HUDEP-2 (cell line): ENCODE results near the gene C19orf12.

ENCODE experiments used
- DNase-seq, 76 experiments: peaks; one replicate each; lab custom pipeline; 2025; ENCODE audit not compliant: unreplicated experiment in 76 of 76; lab: John Stamatoyannopoulos, UW

C19orf12 gene

DNA sequence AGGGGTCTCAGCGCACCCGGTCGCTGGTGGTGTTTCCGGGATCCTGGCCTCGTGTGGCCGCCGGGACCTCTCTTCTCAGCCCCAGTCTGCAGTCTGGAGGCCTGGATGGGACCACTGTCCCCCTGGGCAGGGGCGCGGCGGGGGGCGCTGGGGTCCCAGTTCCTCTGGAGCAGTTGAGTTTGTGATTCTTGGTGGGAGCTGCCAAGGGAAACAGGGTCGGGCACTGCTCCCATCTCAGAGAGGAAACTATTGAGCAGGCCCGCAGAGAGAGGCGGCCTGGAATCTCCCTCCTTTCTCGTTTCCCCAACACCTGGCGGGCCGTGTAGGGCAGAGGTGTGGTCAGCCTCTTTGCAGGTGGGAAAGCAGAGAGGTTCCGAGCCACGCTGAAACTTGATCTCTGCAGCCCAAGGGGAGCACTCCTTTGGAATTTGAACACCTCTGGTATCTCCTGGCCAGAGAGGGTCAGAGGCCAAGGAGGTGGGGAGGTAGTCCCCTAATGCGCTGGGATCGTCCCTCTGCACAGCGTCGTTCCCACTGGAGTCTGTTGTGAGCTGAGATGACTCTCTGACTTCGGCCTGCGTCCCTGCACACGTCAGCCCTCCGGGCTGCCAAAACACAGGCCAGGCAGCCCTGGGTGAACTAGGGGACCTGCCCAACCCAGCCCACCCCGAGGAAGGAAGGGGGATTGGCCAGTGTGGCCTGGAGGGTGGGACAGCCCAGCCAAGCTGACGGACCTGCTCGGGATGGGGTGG is 49.1 kb downstream of the C19orf12 start:
- DNase-seq = no peak

- peak in 68 of 76 experiments; percentile 19 to 91 (median 64) for DNase-seq
Measured at GRCh38 chr19:29665215-29665825, 49.7 kb downstream of the C19orf12 start, which contains the start of gene PLEKHF1. Gene PLEKHF1 (plus strand): TSS chr19:29665461. CDS start chr19:29673840, 8,379 bp downstream.

DNA sequence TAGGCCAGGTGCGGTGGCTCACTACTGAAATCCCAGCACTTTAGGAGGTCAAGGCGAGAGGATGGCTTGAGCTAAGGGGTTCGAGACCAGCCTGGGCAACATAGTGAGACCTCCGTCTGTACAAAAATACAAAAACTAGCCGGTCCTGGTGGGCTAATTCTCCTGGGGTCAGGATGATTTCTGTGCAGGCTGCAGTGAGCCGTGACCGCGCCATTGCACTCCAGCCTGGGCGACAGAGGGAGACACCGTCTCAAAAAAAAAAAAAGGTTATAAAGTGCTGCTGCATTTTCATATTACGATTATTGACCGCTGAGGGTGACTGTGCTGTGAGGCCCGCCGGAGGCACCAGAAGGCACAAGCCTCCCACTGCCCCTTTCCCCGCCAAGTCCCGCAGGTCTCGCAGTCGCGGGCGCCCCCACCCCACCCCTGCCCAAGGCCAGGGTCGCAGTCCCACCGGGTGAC is 50.3 kb downstream of the C19orf12 start:
- DNase-seq = no peak

GRCh38 chr19:29663861-29664752 is 51.0 kb downstream of the C19orf12 start:
- DNase-seq = no peak

GRCh38 chr19:29662604-29663404 is 52.3 kb downstream of the C19orf12 start:
- peak in 7 of 76 experiments; percentile 15 to 34 (median 25) for DNase-seq

DNA sequence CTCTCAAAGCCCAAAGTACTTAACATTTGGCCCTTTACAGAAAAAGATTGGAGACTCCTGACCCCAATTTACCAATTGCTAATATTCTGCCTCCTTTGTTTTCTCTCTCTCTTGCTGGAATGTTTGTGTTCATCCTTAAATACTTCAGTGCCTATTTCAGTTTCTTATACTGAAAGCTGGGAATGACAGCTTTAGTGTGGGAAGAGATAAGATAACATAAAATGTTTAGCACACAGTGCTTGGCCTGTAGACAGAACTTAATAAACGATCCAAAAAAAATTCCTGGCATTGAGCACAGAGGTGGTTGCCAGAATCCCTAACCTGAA is 52.8 kb downstream of the C19orf12 start:
- no peak for DNase-seq

GRCh38 chr19:29660835-29661234 is 54.2 kb downstream of the C19orf12 start:
- peak in 3 of 76 experiments; percentile 19 to 40 (median 34) for DNase-seq

DNA sequence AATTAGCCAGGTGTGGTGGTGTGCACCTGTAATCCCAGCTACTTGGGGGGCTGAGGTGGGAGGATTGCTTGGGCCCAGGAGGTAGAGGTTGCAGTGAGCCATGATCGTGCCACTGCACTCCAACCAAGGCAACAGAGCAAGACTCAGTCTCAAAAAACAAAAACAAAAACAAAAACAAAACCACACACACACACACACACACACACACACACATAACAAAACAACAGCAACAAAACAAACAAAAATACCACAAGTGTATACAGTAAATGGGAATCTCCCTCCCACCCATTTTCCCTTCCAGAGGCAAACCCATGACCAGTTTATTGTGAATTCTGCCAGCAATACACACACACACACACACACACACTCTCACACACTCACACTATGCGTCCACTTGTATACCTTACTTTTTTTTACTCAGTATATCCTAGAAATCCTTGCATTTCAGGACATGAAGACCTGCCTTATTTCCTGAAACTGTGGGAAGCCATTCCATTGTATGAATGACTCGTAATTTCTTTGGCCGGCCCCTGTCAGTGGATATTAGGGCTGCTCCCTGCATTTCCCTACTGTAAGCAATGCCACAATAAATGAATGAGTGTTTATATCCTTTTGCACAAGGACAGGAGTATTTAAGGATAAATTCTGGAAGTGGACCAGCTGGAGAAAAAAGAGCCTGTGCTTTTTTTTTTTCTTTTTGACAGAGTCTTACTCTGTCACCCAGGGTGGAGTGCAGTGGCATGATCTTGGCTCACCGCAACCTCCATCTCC is 56.7 kb downstream of the C19orf12 start:
- no peak for DNase-seq

GRCh38 chr19:29655648-29656335 is 59.3 kb downstream of the C19orf12 start:
- no peak for DNase-seq

DNA sequence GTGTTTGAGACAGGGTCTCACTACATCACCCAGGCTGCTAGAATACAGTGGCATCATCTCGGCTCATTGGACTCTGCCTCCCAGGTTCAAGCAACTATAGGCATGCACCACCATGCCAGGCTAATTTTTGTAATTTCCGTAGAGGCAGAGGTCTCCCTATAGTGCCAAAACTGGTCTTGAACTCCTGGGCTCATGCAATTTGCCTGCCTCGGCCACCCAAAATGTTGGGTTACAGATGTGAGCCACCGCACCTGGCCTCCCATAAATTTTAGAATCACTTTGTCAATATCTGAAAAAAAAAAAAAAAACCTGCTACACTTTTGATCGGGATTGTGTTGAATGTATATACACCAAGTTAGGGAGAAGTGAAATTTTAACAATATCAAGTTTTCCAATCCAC is 61.7 kb downstream of the C19orf12 start:
- DNase-seq = no peak

- DNase-seq = no peak
Measured at GRCh38 chr19:29651622-29652394, 63.3 kb downstream of the C19orf12 start.

- no peak for DNase-seq
Measured at GRCh38 chr19:29650772-29651387, 64.2 kb downstream of the C19orf12 start.
